GM12874 (cell line): ENCODE measurements around the gene TRIM47.

ENCODE experiments used
- TF ChIP-seq, protein P1 (sequence below): IDR thresholded peaks from 2 replicates; pipeline ENCODE4 v1.5.1; 2011; ENCODE audit warnings: low read depth, mild to moderate bottlenecking, control low read depth, low read length, moderate library complexity; ENCODE audit not compliant: insufficient read depth

Gene TRIM47

DNA sequence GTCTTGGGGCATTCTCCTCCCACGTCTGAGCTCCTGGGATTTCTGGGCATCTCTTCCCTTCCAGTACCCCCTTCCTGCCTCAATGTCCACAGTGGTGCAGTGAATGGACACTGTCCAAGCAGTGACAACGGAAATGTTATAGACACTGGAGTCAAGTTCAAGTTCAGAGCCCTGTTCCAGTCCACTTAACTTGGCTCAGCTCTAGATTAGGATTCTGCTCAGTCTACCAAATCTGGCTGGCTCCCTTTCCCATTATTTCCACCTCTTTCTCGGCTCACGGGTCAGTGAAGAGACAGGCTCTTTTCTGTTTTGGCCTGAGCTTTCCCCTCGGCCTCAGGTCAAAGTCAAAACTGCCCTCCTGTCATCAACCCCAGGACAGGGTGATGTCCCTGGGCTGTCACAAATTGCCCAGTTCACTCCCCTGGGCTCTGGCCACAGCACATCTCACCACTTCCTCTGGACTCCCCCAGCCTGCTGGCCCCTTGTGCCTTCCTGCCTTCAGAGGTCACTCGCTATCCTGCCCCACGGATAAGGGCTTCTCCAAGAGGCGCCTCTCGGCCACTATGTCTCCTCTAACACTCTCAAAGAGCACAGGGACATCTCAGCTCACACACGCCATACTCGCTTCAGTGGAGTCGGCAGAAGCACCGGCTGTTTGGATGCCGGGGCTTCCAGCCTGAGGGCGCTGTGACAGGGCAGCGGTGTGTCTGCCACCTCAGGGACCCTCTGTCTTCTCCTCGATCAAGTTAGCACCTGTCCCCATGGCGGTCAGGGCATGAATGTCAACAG is 44.0 kb upstream of the TRIM47 start:
- TF ChIP-seq, protein P1, sequence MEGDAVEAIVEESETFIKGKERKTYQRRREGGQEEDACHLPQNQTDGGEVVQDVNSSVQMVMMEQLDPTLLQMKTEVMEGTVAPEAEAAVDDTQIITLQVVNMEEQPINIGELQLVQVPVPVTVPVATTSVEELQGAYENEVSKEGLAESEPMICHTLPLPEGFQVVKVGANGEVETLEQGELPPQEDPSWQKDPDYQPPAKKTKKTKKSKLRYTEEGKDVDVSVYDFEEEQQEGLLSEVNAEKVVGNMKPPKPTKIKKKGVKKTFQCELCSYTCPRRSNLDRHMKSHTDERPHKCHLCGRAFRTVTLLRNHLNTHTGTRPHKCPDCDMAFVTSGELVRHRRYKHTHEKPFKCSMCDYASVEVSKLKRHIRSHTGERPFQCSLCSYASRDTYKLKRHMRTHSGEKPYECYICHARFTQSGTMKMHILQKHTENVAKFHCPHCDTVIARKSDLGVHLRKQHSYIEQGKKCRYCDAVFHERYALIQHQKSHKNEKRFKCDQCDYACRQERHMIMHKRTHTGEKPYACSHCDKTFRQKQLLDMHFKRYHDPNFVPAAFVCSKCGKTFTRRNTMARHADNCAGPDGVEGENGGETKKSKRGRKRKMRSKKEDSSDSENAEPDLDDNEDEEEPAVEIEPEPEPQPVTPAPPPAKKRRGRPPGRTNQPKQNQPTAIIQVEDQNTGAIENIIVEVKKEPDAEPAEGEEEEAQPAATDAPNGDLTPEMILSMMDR: no peak

DNA sequence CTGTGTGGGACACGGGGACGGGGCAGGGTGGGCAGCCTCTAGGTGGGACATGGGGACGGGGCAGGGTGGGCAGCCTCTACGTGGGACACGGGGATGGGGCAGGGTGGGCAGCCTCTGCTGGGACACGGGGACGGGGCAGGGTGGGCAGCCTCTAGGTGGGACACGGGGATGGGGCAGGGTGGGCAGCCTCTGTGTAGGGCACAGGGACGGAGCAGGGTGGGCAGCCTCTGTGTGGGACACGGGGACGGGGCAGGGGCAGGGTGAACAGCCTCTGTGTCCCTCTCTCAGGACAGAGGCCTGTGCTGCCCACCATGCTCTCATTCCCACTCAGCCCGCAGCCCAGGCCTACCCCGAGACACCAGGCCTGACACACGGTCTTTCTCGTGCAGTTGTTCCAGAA is 43.2 kb upstream of the TRIM47 start:
- TF ChIP-seq, protein P1: no peak

DNA sequence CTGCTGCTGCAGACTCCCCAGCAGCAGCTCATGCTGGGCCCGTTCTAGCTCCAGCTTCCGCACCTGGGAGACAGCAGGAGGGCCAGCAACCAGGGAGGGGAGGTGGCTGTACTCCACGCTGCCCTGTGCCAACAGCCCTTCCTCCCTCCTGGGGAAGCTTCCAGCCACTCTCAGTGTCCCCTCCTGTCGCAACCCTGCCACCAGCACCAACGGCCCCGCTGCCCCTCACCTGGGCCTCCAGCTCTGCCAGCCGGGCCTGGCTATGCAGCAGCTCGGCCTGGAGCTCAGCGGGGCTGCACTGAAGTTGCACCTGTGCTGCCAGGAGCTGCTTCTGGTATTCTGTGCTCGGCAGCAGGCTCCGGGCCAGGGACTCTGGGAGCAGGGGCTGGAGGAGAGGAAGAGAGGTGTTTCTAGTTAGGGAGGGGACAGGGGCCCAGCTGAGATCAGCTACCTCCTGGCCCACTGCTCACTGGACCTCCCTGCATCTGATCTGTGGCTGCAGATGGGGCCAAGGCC is 41.7 kb upstream of the TRIM47 start:
- TF ChIP-seq, protein P1: no peak

DNA sequence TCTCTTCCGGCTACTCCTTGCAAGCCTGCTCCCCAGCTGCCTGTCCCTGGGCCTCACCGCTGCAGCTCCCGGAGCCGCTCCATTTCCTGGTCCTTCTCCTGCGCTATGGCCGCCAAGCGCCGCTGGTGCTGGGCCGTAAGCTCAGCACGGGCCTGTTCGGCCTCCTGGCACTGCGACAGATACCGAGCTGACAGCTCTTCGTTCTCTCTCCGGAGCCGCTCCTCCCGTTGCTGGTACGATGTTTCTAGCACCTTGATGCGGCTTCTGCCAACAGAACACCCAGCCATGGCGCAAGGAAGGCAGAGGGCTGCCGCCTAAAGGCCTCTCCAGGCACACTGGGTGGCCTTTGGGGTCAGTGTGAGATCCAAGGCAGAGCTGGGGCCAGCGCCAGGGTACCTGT is 41.2 kb upstream of the TRIM47 start:
- TF ChIP-seq, protein P1: no peak

DNA sequence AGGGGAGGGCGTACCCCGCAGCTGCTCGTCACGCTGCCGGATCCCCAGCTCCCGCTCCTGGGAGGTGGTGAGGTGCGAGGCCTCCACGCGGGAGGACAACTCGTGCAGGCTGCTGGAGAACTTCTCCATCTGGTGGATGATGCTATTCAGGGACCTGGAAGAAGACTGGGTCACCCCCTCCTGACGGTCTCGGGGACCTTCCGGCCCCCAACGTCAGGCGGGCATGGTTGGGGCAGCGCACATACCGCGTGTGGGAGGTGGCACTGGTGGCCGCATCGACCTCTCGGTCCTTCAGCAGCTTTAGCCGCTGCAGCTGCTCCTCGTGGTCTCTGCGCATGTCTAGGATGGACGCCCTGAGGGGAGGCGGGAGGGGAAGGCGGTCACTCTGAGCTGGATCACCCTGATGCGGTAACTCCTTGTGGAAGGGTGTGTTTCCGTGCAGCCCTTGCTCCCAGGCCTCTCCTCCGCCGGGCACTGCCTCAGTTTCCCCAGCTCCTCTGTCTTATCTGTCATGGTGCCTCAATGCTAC is 39.6 kb upstream of the TRIM47 start:
- TF ChIP-seq, protein P1: no peak

DNA sequence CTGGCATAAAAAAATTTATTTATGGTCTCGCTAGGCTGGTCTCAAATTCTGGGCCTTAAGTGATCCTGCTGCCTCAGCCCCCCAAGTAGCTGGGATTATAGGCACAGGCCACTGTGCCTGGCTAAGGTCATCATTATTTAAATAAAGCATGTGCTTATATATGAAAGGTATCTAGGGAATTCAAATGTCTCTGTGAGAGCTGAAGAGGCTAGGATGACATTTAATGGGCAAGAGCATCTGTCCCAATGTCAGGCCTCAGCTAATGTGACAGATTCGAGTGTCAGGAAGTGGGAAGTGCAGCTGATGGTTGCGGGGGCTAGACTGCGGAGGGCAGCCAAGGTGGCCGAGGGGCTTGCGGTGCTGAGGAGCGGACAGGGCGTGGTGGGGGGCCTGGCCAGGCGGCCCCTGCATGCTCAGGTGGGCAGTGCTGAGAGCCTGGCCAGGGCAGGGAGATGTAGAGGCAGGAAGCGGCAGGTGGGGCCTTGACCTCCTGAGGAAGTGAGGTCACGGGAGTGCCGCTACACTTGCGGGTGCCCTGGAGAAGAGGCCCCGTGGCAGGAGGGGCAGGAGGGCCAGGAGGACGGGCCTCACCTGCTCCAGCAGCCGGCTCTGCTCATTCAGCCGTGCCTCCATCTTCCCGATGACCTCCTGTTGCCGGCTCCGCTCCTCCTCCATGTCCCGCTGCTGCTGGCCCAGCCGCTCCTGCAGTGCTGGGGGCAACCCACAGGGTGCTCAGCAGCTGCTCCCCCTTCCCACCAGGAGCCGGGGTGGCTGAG is 38.9 kb upstream of the TRIM47 start:
- TF ChIP-seq, protein P1: no peak

DNA sequence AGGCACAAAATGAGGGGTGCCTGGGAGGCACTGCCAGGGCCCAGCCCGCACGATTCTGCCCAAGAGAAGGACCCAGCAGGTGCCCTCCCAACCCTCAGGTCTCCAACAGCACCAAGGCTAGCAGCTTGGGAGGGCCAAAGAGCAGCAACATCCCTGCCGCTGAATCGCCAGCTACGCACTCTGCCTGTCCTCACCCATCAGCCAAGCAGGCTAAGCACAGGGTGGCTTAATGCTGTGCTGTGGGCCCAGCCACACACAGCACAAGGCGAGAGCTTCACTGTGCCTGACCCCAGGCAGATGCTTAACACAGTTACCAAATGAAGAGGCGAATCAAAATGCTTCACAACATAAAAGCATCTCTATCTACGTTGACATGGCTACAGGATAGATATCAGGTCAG is 36.9 kb upstream of the TRIM47 start:
- TF ChIP-seq, protein P1: no peak
